ENCODE measurements around the gene ISCA2.

The ISCA2 gene

DNA sequence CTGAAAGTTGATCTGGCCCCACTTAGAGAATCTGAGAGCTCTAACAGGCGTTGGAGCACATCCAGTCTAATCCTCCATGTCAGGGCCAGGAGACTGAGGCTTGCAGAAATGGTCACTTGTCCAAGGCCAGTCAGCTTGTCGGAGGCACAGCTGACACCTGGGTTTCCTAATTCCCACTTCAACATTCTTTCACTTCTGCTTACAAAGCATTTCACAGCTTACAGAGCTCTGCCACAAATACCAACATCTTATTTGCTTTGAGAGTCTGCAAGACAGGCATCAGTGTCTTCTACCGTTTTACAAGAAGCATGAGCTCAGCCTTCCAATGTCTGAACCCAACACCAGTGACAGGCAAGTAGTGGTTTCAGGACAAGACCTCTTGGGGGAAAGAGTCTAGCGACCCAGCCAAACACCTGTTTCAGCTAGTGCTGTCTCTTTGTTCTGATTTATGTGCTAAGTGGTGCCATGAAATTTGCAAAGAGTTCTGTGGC, 31.8 kb downstream of the ISCA2 start:
- no peaks in the 10 kb centered on the region for H3F3A ChIP-seq (ENCODE audit: insufficient read depth)
- H3K27me3 ChIP-seq (ENCODE audit: low read length) = no peaks in the 10 kb centered on the region
- no peaks in the 10 kb centered on the region for H3K9me2 ChIP-seq (replicated peaks; ENCODE audit: insufficient read depth, low read length)
- no peaks in the 10 kb centered on the region for H4K20me1 ChIP-seq (ENCODE audit: low read depth, low read length)
- no peak overlapping the region for H3K9ac ChIP-seq (ENCODE audit: low read length)
- no peak overlapping the region for H3K4me3 ChIP-seq (ENCODE audit: insufficient read depth, low read length, poor library complexity, severe bottlenecking)
- no peaks in the 10 kb centered on the region for H3K36me3 ChIP-seq (ENCODE audit: low read length)
- H3K27ac ChIP-seq (ENCODE audit: low read depth, low read length) = no peak overlapping the region
- H3K4me2 ChIP-seq (ENCODE audit: low read depth, low read length, poor library complexity, severe bottlenecking) = no peak overlapping the region
- no peaks in the 10 kb centered on the region for H3K9me3 ChIP-seq (ENCODE audit: insufficient read depth, low read length)
- no peak overlapping the region for H2AFZ ChIP-seq (ENCODE audit: low read depth, low read length, severe bottlenecking)
- TF ChIP-seq, protein P1, sequence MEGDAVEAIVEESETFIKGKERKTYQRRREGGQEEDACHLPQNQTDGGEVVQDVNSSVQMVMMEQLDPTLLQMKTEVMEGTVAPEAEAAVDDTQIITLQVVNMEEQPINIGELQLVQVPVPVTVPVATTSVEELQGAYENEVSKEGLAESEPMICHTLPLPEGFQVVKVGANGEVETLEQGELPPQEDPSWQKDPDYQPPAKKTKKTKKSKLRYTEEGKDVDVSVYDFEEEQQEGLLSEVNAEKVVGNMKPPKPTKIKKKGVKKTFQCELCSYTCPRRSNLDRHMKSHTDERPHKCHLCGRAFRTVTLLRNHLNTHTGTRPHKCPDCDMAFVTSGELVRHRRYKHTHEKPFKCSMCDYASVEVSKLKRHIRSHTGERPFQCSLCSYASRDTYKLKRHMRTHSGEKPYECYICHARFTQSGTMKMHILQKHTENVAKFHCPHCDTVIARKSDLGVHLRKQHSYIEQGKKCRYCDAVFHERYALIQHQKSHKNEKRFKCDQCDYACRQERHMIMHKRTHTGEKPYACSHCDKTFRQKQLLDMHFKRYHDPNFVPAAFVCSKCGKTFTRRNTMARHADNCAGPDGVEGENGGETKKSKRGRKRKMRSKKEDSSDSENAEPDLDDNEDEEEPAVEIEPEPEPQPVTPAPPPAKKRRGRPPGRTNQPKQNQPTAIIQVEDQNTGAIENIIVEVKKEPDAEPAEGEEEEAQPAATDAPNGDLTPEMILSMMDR (IDR thresholded peaks at IDR 0.05; ENCODE audit: insufficient read depth, low read length, poor library complexity, severe bottlenecking) = no peak
- TF ChIP-seq EZH2phosphoT487 (conservative IDR thresholded peaks at IDR 0.05; ENCODE audit: low read length) = no peak
- no peaks in the 10 kb centered on the region for H3K79me2 ChIP-seq (ENCODE audit: insufficient read depth, low read length)

- no peak for TF ChIP-seq EZH2phosphoT487 (conservative IDR thresholded peaks at IDR 0.05; ENCODE audit: low read length)
- TF ChIP-seq, protein P1 (IDR thresholded peaks at IDR 0.05; ENCODE audit: insufficient read depth, low read length, poor library complexity, severe bottlenecking) = no peak
- Histone ChIP-seq H3K9me2 (replicated peaks; ENCODE audit: insufficient read depth, low read length) (no peaks in the 10 kb centered on the region), H4K20me1 (ENCODE audit: low read depth, low read length) (no peaks in the 10 kb centered on the region), H3K36me3 (ENCODE audit: low read length) (no peaks in the 10 kb centered on the region), H3K9ac (ENCODE audit: low read length) (no peak overlapping the region), H3K27ac (ENCODE audit: low read depth, low read length) (no peak overlapping the region), H3K79me2 (ENCODE audit: insufficient read depth, low read length) (no peaks in the 10 kb centered on the region), H2AFZ (ENCODE audit: low read depth, low read length, severe bottlenecking) (no peak overlapping the region), H3K4me3 (ENCODE audit: insufficient read depth, low read length, poor library complexity, severe bottlenecking) (no peak overlapping the region), H3F3A (ENCODE audit: insufficient read depth) (no peaks in the 10 kb centered on the region), H3K4me2 (ENCODE audit: low read depth, low read length, poor library complexity, severe bottlenecking) (no peak overlapping the region), H3K9me3 (ENCODE audit: insufficient read depth, low read length) (no peaks in the 10 kb centered on the region), H3K27me3 (ENCODE audit: low read length) (no peaks in the 10 kb centered on the region)
Observed at GRCh38 chr14:74526854-74527585, 33.5 kb downstream of the ISCA2 start.

- H3K9ac ChIP-seq (ENCODE audit: low read length) = no peak overlapping the region
- H3K27ac ChIP-seq (ENCODE audit: low read depth, low read length) = no peak overlapping the region
- H3F3A ChIP-seq (ENCODE audit: insufficient read depth) = no peaks in the 10 kb centered on the region
- H2AFZ ChIP-seq (ENCODE audit: low read depth, low read length, severe bottlenecking) = no peak overlapping the region
- H3K4me3 ChIP-seq (ENCODE audit: insufficient read depth, low read length, poor library complexity, severe bottlenecking) = no peak overlapping the region
- no peak overlapping the region for H3K4me2 ChIP-seq (ENCODE audit: low read depth, low read length, poor library complexity, severe bottlenecking)
- H4K20me1 ChIP-seq (ENCODE audit: low read depth, low read length) = no peaks in the 10 kb centered on the region
- H3K9me2 ChIP-seq (replicated peaks; ENCODE audit: insufficient read depth, low read length) = no peaks in the 10 kb centered on the region
- H3K36me3 ChIP-seq (ENCODE audit: low read length) = no peaks in the 10 kb centered on the region
- H3K9me3 ChIP-seq (ENCODE audit: insufficient read depth, low read length) = no peaks in the 10 kb centered on the region
- TF ChIP-seq EZH2phosphoT487 (conservative IDR thresholded peaks at IDR 0.05; ENCODE audit: low read length) = no peak
- TF ChIP-seq, protein P1 (IDR thresholded peaks at IDR 0.05; ENCODE audit: insufficient read depth, low read length, poor library complexity, severe bottlenecking) = no peak
- H3K27me3 ChIP-seq (ENCODE audit: low read length) = no peaks in the 10 kb centered on the region
- H3K79me2 ChIP-seq (ENCODE audit: insufficient read depth, low read length) = no peaks in the 10 kb centered on the region
Observed at GRCh38 chr14:74527736-74528280, 34.2 kb downstream of the ISCA2 start.
